CD4-positive, CD25-positive, alpha-beta regulatory T cell (primary cell): Measurements from ENCODE around the gene OGDH. TPM values are rescaled to one million over a fixed set of nuclear protein-coding genes. Genes with fewer than 3 reads are reported as not detected.
"Not testable (repeated sequence)": the region's sequence is repeated elsewhere in the genome, so short reads cannot be mapped to it uniquely, and the experiment has no call there.

Source experiments
- ATAC-seq, 2 donors: fragments of 150-1000 bp; cut with Tn5 transposase; one replicate each; pipeline ENCODE4 v1.10.0; 2021; ENCODE audit warnings: low read depth in 2 of 2, moderate number of reproducible peaks in 2 of 2, moderate library complexity in 1 of 2
- DNase-seq, 3 donors: peaks; one replicate each; pipeline versions ENCODE4 v3.0.0 to v3.0.0-alpha.2; 2012 to 2022; ENCODE audit warnings: mixed read lengths in 1 of 3
- H3K27ac ChIP-seq: one replicate; pipeline ENCODE4 v1.7.0; 2013; ENCODE audit warnings: mild to moderate bottlenecking, low read length; ENCODE audit not compliant: insufficient read depth, poor library complexity, severe bottlenecking
- H3K27me3 ChIP-seq: one replicate; pipeline ENCODE4 v1.7.0; 2013; ENCODE audit warnings: low read length; ENCODE audit not compliant: control insufficient read depth, insufficient read depth
- H3K36me3 ChIP-seq: one replicate; pipeline ENCODE4 v1.7.0; 2013; ENCODE audit warnings: mild to moderate bottlenecking, low read length, moderate library complexity; ENCODE audit not compliant: control insufficient read depth, insufficient read depth
- H3K4me1 ChIP-seq: 2 replicates; pipeline ENCODE4 v1.7.0; 2013; ENCODE audit warnings: mild to moderate bottlenecking, low read length; ENCODE audit not compliant: insufficient read depth, control insufficient read depth, poor library complexity, severe bottlenecking
- H3K4me3 ChIP-seq: one replicate; pipeline ENCODE4 v1.7.0; 2013; ENCODE audit warnings: low read depth, mild to moderate bottlenecking, low read length, moderate library complexity
- H3K9me3 ChIP-seq, 2 experiments: 1 replicate in 1 of 2; 2 replicates in 1 of 2; pipeline ENCODE4 v1.7.0; 2013; ENCODE audit warnings: low read length in 2 of 2, mild to moderate bottlenecking in 1 of 2, moderate library complexity in 1 of 2; ENCODE audit not compliant: control insufficient read depth in 2 of 2
- H3K27ac Mint-ChIP-seq, 3 donors: one replicate each; pipeline ENCODE4 v1.8.0; 2020 to 2022; ENCODE audit warnings: mild to moderate bottlenecking in 3 of 3, mixed read lengths in 3 of 3, moderate library complexity in 2 of 3
- H3K27me3 Mint-ChIP-seq: one replicate; pipeline ENCODE4 v1.8.0; 2022; ENCODE audit warnings: mild to moderate bottlenecking, mixed read lengths
- H3K36me3 Mint-ChIP-seq: one replicate; pipeline ENCODE4 v1.8.0; 2020; ENCODE audit warnings: mixed read lengths
- H3K4me1 Mint-ChIP-seq, 4 donors: one replicate each; pipeline ENCODE4 v1.8.0; 2020 to 2022; ENCODE audit warnings: mixed read lengths in 4 of 4, mild to moderate bottlenecking in 1 of 4
- H3K4me3 Mint-ChIP-seq, 4 donors: one replicate each; pipeline ENCODE4 v1.8.0; 2020 to 2022; ENCODE audit warnings: mild to moderate bottlenecking in 4 of 4, mixed read lengths in 4 of 4, moderate library complexity in 3 of 4
- H3K9me3 Mint-ChIP-seq, 7 donors: one replicate each; pipeline ENCODE4 v1.8.0; 2020 to 2022; ENCODE audit warnings: mixed read lengths in 7 of 7, mild to moderate bottlenecking in 3 of 7, moderate library complexity in 2 of 7
- polyA plus RNA-seq, 4 donors: library from polyadenylated mRNA; unstranded; fragments of 300-500 nt; fragmentation: Illumina TruSeq; gene quantifications; one replicate each; pipeline ENCODE4 v1.2.3, GENCODE V29; 2021
- total RNA-seq: library from RNA; stranded (reverse); gene quantifications from one replicate; pipeline ENCODE4 v1.2.3, GENCODE V29; 2022

Gene OGDH
- total and polyA plus RNA-seq, 5 donors from 2014 or later, result 56.4 to 157 (median 88.0) TPM

DNA sequence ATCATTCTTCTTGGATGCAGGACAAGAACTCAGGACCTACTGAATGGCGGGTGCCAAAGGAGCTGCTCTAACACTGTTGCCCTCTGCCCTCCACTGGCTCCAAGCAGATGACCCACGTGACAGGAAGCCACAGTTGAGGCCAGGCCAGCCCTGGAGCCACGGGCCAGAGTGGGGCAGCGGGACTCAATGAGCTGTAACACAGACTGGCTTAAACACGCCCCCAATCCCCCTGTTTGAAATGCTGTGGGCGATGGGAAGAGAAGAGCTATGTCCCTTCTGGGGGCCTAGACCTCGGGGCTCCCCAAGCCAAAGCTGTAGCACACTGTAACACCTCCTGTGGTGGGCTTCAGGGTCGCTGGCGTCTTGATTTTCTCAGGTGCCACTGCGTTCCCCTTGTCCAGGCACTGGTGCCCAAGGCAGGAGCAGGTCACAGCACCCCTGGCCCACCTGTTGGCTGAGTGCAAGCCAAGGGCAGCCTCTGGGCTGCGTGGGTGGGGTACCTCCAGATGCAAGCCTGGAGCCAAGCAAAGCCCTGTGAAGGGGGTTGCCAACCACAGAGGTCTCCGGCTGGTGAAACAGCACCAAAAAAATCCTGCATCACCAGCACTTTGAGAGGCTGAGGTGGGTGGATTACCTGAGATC lies 123.6 kb downstream of the OGDH start:
- H3K27me3 Mint-ChIP-seq, result peaks cover 9% of the 10 kb centered on the region
- no peak overlapping the region for H3K4me3 Mint-ChIP-seq
- H3K9me3 Mint-ChIP-seq, result peaks cover 0 to 2% (median 0%) of the 10 kb centered on the region in 7 donors
- no peak for ATAC-seq
- H3K36me3 ChIP-seq, result no peaks in the 10 kb centered on the region
- H3K36me3 Mint-ChIP-seq, result peaks cover 3% of the 10 kb centered on the region
- peaks cover 0 to 6% (median 1%) of the 10 kb centered on the region in 4 donors for H3K4me1 Mint-ChIP-seq
- DNase-seq, result no peak
- no peak overlapping the region for H3K27ac Mint-ChIP-seq
- H3K9me3 ChIP-seq, result no peaks in the 10 kb centered on the region
- no peak overlapping the region for H3K4me3 ChIP-seq
- no peak overlapping the region for H3K27ac ChIP-seq
- no peaks in the 10 kb centered on the region for H3K4me1 ChIP-seq
- H3K27me3 ChIP-seq, result no peaks in the 10 kb centered on the region

DNA sequence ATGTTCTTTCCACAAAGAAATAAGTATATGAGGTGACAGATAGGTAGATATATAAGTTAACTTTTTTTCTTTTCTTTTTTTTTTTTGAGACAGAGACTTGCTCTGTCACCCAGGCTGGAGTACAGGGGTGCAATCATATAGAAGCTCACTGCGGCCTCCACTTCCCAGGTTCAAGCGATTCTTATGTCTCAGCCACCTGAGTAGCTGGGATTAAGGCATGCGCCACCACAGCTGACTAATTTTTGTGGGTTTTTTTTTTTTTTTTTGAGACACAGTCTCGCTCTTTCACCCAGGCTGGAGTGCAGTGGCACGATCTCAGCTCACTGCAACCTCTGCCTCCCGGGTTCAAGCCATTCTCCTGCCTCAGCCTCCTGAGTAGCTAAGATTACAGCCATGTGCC lies 126.5 kb downstream of the OGDH start:
- not testable (repeated sequence) for ATAC-seq, H3K27me3 Mint-ChIP-seq

DNA sequence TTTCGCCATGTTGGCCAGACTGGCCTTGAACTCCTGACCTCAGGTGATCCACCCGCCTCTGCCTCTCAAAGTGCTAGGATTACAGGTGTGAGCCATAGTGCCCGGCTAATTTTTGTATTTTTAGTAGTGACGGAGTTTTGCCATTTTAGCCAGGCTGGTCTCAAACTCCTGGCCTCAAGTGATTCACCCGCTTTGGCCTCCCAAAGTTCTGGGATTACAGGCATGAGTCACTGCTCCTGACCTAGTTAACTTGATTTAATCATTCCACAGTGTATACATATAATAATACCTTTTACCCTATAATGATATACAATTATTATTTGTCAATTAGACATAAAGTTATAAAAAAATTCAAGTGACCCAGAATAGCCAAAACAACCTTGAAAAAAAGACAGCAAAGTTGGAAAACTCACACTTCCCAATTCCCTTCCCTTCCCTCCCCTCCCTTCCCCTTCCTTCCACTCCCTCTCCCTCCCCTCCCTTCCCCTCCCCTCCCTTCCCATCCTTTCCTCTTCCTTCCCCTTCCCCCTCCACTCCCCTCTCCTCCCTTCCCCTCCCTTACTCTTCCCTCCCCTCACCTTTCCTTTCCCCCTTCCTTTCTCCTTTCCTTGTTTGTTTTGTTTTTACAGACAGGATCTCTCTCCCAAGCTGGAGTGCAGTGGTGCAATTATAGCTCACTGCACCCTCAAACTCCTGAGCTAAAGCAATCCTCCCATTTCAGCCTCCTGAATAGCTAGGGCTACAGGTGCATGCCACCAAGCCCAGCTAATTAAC lies 127.5 kb downstream of the OGDH start:
- Mint-ChIP-seq H3K27me3 (peaks cover 4% of the 10 kb centered on the region), H3K9me3 (no peaks in the 10 kb centered on the region), H3K4me1 (peaks cover 0 to 13% (median 9%) of the 10 kb centered on the region in 4 donors), H3K4me3 (no peak overlapping the region), H3K36me3 (no peaks in the 10 kb centered on the region), H3K27ac (no peak overlapping the region)
- Histone ChIP-seq H3K4me1 (peaks cover 5% of the 10 kb centered on the region), H3K4me3 (no peak overlapping the region), H3K36me3 (no peaks in the 10 kb centered on the region), H3K27ac (no peak overlapping the region), H3K27me3 (no peaks in the 10 kb centered on the region), H3K9me3 (no peaks in the 10 kb centered on the region)
- DNase-seq (no peak), ATAC-seq (no peak)

More for the DNA sequence above, 126.5 kb downstream of the OGDH start:
- not testable (repeated sequence) for H3K4me1 ChIP-seq, H3K4me3 Mint-ChIP-seq, H3K27ac ChIP-seq, DNase-seq, H3K4me3 ChIP-seq, H3K36me3 Mint-ChIP-seq, H3K36me3 ChIP-seq, H3K9me3 Mint-ChIP-seq, H3K27ac Mint-ChIP-seq, H3K9me3 ChIP-seq, H3K27me3 ChIP-seq
- H3K4me1 Mint-ChIP-seq, result peaks cover 0 to 13% (median 9%) of the 10 kb centered on the region in 4 donors

DNA sequence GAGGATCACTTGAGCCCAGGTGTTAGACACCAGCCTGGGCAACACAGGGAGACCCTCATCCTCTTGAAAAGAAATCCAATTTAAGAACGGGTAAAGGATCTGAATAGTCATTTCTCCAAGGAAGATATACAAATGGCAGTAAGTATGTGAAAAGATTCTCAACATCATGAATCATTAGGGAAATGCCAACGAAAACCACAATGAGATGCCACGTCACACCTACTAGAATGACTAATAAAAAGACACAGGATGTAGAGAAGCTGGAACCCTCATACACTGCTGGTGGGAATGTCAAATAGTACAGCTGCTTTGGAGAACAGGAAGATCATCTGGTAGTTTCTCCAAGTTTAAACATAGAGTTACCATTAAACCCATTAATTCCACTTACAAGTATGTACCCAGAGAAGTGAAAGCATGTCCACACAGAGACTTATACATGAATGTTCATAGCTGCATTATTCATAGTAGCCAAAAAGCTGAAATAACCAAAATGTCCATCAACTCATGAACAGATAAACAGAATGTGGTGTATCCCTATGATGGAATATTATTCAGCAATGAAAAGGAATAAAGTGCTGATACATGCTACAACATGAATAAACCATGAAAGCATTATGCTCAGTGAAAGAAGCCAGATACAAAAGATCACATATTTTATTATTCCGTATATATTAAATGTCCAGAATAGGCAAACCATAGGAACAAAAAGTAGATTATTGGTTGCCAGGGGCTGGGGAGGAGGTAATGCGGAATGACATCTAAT lies 129.2 kb downstream of the OGDH start:
- H3K27me3 Mint-ChIP-seq, result peaks cover 4% of the 10 kb centered on the region
- DNase-seq (peak in 2 of 3 donors; percentile 23 to 75), ATAC-seq (peak; percentile 76 to 80)
- H3K4me1 Mint-ChIP-seq, result peaks cover 0 to 13% (median 8%) of the 10 kb centered on the region in 4 donors
- H3K9me3 Mint-ChIP-seq, result no peaks in the 10 kb centered on the region
- no peaks in the 10 kb centered on the region for H3K36me3 Mint-ChIP-seq
- no peaks in the 10 kb centered on the region for H3K9me3 ChIP-seq
- H3K4me3 ChIP-seq, result no peak overlapping the region
- no peaks in the 10 kb centered on the region for H3K27me3 ChIP-seq
- H3K4me3 Mint-ChIP-seq, result no peak overlapping the region
- no peak overlapping the region for H3K27ac ChIP-seq
- no peaks in the 10 kb centered on the region for H3K36me3 ChIP-seq
- no peak overlapping the region for H3K27ac Mint-ChIP-seq
- H3K4me1 ChIP-seq, result peaks cover 5% of the 10 kb centered on the region

DNA sequence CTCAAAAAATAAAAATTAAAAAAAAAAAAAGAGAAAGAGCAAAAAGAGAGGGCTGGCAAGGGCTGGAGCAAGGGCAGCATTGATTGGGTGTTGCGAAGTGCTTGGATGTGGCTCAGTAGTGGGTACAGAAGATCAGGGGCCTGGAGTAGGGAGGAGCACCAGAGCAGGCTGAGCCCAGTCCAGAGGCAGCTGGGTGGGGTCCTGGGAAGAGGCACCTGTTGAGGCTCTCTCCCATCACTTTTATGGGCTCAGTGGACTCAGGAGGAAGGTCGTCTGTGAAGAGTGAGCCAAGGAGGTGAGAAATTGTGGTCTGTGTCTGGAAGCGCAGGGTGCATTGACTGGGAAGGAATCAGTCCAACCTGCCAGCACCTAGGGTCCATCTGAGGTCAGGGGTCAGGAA lies 130.5 kb downstream of the OGDH start:
- H3K9me3 Mint-ChIP-seq, result no peaks in the 10 kb centered on the region

DNA sequence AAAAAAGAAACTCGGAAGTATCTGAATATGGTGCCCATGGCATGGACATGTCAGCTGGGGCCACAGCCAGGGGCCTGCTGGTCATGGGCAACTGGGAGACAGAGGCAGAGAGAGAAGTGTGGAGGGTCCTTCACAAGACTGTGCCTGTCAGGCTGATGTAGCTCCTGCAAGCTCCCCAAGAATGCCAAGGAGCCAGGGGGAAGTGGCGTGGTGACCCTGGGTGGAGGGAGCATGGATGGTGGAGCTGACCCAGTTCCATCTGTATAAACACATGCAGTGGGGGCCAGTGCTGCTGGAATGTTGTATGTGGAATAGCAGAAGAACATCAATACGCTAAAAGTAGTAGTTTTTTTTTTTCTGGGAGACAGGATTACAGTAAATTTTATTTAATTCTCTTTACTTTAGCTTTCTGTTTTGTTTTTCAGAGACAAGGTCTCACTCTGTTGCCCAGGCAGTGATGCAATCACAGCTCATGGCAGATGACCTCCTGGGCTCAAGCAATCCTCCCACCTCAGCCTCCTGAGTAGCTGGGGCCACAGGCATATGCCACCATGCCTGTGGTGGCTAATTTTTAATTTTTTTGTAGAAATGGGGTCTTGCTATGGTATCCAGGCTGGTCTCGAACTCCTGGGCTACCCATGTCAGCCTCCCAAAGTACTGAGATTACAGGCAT lies 131.8 kb downstream of the OGDH start:
- Mint-ChIP-seq H3K27me3 (no peaks in the 10 kb centered on the region), H3K9me3 (no peaks in the 10 kb centered on the region), H3K27ac (no peak overlapping the region), H3K4me3 (no peak overlapping the region), H3K36me3 (no peaks in the 10 kb centered on the region), H3K4me1 (peaks cover 0 to 13% (median 10%) of the 10 kb centered on the region in 4 donors)
- Histone ChIP-seq H3K36me3 (no peaks in the 10 kb centered on the region), H3K9me3 (no peaks in the 10 kb centered on the region), H3K27ac (no peak overlapping the region), H3K27me3 (no peaks in the 10 kb centered on the region), H3K4me1 (peaks cover 5% of the 10 kb centered on the region), H3K4me3 (no peak overlapping the region)
- ATAC-seq, result no peak
- no peak for DNase-seq

More for the DNA sequence above, 130.5 kb downstream of the OGDH start:
- Histone ChIP-seq H3K36me3 (no peaks in the 10 kb centered on the region), H3K27ac (no peak overlapping the region), H3K9me3 (no peaks in the 10 kb centered on the region), H3K27me3 (no peaks in the 10 kb centered on the region), H3K4me1 (peaks cover 5% of the 10 kb centered on the region), H3K4me3 (no peak overlapping the region)
- ATAC-seq (no peak), DNase-seq (no peak)
- Mint-ChIP-seq H3K36me3 (no peaks in the 10 kb centered on the region), H3K4me1 (peaks cover 0 to 13% (median 8%) of the 10 kb centered on the region in 4 donors), H3K4me3 (no peak overlapping the region), H3K27ac (peak overlapping the region in 1 of 3 donors; percentile 22), H3K27me3 (no peaks in the 10 kb centered on the region)

DNA sequence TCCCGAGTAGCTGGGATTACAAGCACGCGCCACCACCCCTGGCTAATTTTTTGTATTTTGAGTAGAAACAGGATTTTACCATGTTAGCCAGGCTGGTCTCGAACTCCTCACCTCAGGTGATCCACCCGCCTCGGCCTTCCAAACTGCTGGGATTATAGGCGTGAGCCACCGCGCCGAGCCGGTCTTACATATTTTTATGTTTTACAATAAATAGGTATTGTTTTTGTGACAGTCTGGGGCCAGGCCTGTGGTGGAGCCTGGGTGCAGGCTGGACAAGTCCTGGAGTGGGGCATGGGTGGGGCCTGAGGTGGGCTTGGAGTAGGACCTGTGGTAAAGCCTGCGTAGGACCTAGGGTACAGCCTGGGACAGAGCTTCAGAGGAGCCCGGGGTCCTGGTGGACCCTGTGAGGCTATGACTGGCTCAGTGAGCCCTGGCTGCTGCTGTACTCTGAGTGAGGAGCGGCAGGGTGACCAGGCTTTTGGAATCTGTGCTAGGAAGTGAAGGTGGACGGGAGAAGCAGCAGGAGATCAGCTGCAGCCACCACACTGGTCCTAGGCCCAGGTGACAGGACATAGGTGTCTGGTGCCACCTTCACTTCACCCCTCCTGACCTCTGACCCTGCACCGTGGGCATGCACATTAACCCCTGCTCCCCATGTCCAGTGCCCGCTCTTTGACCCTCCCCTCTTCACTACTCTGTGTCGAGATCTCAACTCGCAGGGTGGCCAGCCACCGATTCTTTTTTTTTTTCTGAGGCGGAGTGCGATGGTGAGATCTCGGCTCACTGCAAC lies 132.6 kb downstream of the OGDH start:
- H3K36me3 Mint-ChIP-seq, result no peaks in the 10 kb centered on the region
- Histone ChIP-seq H3K9me3 (no peaks in the 10 kb centered on the region), H3K36me3 (no peaks in the 10 kb centered on the region), H3K27ac (no peak overlapping the region), H3K27me3 (no peaks in the 10 kb centered on the region), H3K4me3 (no peak overlapping the region), H3K4me1 (peaks cover 5% of the 10 kb centered on the region)
- DNase-seq, result no peak
- no peak overlapping the region for H3K4me3 Mint-ChIP-seq
- H3K4me1 Mint-ChIP-seq, result peaks cover 0 to 14% (median 12%) of the 10 kb centered on the region in 4 donors
- ATAC-seq, result no peak
- no peaks in the 10 kb centered on the region for H3K9me3 Mint-ChIP-seq
- H3K27me3 Mint-ChIP-seq, result no peaks in the 10 kb centered on the region
- H3K27ac Mint-ChIP-seq, result no peak overlapping the region
